Bronchial epithelial cell (primary cell): ENCODE data around the gene MAN1A2. TPM values are rescaled to one million over a fixed set of nuclear protein-coding genes. Genes with fewer than 3 reads are reported as not detected.
A peak's percentile ranks its signal among the peaks of the same experiment; 100 is the strongest.

Experiments
- DNase-seq: peaks from one replicate; pipeline ENCODE4 v3.0.0-alpha.2; 2010; ENCODE audit warnings: low read depth
- FAIRE-seq: peaks from 2 replicates; lab custom pipeline; 2011; peaks lifted over from hg19 to GRCh38; lab: Jason Lieb, UNC
- H3K27me3 ChIP-seq: 2 replicates; pipeline ENCODE4 v1.5.1; 2011; ENCODE audit warnings: low read length; ENCODE audit not compliant: control insufficient read depth, insufficient read depth
- H3K36me3 ChIP-seq: 2 replicates; pipeline ENCODE4 v1.5.1; 2011; ENCODE audit warnings: low read length; ENCODE audit not compliant: control insufficient read depth, insufficient read depth
- H3K4me3 ChIP-seq: 2 replicates; pipeline ENCODE4 v1.5.1; 2011; ENCODE audit warnings: mild to moderate bottlenecking, low read depth, low read length, control low read depth
- total RNA-seq: library from RNA; depleted of rRNA; stranded (reverse); fragments of >200 nt; gene quantifications from 2 replicates; pipeline ENCODE4 v1.2.1, GENCODE V29; 2014
- TF ChIP-seq, protein P1 (sequence below): IDR thresholded peaks from 2 replicates; pipeline ENCODE4 v1.5.1; 2011; ENCODE audit warnings: mild to moderate bottlenecking, moderate library complexity, low read length, control low read depth, inconsistent platforms; ENCODE audit not compliant: insufficient read depth, severe bottlenecking

The MAN1A2 gene
- total RNA-seq, 1 donor from 2014 or later = 49.8 TPM

GRCh38 chr1:117577191-117577885 lies 210.1 kb downstream of the MAN1A2 start:
- no peak for FAIRE-seq
- TF ChIP-seq, protein P1, sequence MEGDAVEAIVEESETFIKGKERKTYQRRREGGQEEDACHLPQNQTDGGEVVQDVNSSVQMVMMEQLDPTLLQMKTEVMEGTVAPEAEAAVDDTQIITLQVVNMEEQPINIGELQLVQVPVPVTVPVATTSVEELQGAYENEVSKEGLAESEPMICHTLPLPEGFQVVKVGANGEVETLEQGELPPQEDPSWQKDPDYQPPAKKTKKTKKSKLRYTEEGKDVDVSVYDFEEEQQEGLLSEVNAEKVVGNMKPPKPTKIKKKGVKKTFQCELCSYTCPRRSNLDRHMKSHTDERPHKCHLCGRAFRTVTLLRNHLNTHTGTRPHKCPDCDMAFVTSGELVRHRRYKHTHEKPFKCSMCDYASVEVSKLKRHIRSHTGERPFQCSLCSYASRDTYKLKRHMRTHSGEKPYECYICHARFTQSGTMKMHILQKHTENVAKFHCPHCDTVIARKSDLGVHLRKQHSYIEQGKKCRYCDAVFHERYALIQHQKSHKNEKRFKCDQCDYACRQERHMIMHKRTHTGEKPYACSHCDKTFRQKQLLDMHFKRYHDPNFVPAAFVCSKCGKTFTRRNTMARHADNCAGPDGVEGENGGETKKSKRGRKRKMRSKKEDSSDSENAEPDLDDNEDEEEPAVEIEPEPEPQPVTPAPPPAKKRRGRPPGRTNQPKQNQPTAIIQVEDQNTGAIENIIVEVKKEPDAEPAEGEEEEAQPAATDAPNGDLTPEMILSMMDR = no peak
- no peak for DNase-seq
- Histone ChIP-seq H3K27me3 (no peaks in the 10 kb centered on the region), H3K36me3 (no peaks in the 10 kb centered on the region), H3K4me3 (no peak overlapping the region)

DNA sequence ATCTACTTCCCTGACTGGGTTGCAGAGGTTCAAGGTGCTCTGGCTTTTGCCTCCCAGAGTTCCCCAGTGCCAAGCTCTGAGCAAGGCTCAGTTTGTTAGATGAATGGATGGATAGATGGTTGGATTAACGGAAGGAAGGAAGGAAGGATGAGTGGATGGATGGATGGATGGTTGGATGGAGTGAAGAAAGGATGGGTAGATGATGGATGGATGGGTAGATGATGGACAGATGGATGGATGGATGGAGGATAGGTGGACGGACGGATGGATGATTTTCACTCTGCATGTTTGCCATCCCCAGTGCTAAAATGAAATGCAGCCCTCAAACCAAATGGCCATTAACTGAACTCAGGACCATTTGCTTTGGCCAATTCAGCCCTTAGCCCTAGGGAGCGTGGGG lies 211.2 kb downstream of the MAN1A2 start:
- DNase-seq (no peak), FAIRE-seq (peak; percentile 47)
- TF ChIP-seq, protein P1 = no peak

More for the DNA sequence above, 211.2 kb downstream of the MAN1A2 start:
- H3K27me3 ChIP-seq = no peaks in the 10 kb centered on the region
- no peak overlapping the region for H3K4me3 ChIP-seq
- no peaks in the 10 kb centered on the region for H3K36me3 ChIP-seq

Other genes starting within 250 kb of the MAN1A2 start
- gene TRIM45, start 245.7 kb upstream of the MAN1A2 start, total RNA-seq = 2.6 and 2.9 TPM in 2 replicates
- gene VTCN1, start 156.5 kb upstream of the MAN1A2 start, total RNA-seq = 0.26 and 0.90 TPM in 2 replicates
- gene TENT5C, start 238.6 kb downstream of the MAN1A2 start, total RNA-seq = 0.53 and 1.2 TPM in 2 replicates